Activated CD4-positive, CD25-positive, alpha-beta regulatory T cell treated with anti-CD3 and anti-CD28 coated beads, Interleukin-2, amount 50 U/mL, for 72 hours (primary cell): ENCODE measurements around the gene PDS5A.
"Not testable (repeated sequence)": the region's sequence is repeated elsewhere in the genome, so short reads cannot be mapped to it uniquely, and the experiment has no call there.

Source experiments
- DNase-seq: peaks from one replicate; pipeline ENCODE4 v3.0.0; 2021

Gene PDS5A

DNA sequence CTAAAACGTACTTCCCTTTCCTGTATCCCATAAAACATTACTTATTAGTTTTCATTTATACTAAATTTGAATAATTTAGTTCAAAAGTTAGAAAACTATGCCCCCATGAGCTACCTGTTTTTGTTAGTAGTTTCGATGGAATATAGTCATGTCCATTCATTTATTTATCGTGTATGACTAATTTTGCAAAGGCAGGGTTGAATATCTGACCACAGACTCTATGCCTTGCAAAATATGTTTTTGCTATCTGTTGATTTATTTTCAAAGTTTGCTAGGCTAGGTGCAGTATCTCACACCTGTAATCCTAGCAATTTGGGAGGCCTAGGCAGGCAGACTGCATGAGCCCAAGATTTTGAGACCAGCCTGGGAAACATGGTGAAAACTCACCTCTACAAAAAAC lies 78.4 kb downstream of the PDS5A start:
- DNase-seq: no peak

DNA sequence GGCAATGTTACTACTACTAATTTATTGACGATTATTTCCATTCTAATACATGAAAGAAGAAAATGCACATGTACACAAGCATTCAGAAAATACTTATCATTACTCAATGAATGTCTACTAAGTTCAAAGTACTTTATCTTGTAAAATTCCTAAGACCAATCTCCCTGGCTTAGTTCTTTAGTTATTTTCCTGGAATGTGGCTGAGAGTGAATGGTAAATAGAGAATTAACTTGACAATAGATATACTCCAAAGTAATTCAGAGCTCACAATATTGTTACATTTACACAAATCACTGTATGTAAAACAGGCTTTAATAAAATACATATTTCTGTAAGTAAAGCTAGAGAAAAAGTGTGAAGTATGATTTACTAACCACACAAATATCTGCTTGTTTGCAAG lies 79.7 kb downstream of the PDS5A start:
- no peak for DNase-seq

DNA sequence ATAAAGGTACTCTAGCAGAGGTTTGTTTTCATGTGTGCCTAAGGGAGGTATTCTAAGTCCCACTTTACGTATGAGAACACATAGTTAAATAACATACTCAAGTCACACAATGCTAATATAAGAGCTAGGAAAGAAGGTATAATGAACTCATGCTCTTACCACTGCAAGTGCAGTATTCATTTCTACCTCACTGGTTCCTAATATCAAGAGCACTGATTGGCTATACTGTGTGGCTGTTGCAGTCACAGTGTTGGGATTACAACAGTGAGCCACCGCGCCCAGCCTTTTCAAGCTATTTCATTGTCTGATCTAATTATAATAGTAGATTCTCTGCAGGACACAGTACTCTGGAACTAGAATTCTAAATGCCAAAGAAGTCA lies 84.0 kb downstream of the PDS5A start:
- no peak for DNase-seq

DNA sequence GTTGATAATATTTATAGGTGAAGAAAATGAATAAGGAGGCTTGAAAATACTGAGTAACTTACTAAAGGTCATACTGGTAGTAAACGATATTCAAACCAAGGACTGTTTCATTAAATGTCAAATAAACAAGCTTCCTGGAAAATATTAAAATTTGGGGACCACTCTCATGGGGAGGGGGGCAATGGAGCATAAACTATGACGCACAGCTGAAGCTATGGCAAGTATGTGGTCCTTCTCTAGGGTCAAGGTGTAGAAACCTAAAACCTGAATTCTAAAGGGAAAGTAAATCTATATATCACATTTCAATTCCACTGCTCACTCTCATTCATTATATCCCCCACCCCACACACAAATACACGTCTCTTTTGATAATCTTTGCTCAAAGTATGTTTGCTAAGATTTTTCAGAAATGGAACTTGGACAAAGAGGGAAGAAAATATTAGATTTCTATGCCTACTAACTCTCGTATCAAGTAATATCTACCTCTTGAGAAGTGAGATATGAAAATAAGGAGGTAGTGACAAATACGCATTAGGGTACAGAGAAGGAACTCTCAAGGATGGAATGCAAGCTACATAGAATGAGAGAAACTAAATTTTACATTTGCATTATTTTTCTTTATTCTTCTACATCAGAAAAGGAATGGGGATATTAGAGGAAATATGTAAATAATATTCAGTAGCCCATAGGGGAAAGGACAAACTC lies 84.6 kb downstream of the PDS5A start:
- DNase-seq: no peak

DNA sequence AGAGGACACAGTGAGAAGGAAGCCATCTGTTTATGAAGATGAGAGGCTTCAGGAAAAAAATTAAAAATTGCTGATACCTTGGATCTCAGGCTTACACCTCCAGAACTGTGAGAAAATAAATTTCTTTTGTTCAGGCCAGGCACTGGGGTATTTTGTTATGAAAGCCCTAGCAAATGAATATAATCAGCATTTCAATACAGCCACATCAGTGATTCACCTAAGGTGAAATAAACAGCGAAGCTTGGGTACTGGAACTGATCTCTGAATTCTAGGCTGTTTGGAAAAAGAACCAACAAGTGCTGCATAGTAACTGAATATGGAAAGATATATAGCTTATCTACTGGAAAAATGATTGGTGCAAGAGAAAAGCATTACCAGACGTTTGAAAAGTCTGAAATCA lies 88.5 kb downstream of the PDS5A start:
- no peak for DNase-seq

DNA sequence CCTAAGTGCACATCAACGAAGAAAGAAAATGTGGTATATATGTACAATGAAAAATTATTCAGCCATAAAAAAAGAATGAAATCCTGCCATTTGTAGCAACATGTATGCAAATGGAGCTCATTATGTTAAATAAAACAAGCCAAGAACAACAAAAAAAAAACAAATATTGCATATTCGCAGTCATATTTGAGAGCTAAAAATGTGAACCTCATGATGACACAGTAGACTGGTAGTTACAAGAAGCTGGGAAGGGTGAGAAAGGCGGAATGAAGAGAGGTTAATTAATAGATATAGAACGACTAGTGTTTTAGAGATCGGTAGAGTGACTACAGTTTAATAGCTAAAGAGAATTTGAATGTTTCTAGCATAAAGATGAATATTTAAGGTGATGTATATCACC lies 89.2 kb downstream of the PDS5A start:
- no peak for DNase-seq

DNA sequence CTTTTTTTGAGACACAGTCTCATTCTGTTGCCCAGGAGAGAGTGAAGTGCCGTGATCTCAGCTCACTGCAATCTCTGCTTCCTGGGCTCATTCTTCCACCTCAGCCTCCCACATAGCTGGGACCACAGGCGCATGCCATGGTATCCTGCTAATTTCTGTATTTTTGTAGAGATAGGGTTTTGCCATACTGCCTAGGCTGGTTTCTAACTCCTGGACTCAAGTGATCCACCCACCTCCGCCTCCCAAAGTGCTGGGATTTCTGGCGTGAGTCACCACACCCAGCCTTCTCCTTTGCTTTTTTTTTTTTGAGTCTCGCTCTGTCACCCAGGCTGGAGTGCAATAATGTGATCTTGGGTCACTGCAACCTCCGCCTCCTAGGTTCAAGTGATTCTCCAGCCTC lies 94.1 kb downstream of the PDS5A start:
- DNase-seq: no peak

DNA sequence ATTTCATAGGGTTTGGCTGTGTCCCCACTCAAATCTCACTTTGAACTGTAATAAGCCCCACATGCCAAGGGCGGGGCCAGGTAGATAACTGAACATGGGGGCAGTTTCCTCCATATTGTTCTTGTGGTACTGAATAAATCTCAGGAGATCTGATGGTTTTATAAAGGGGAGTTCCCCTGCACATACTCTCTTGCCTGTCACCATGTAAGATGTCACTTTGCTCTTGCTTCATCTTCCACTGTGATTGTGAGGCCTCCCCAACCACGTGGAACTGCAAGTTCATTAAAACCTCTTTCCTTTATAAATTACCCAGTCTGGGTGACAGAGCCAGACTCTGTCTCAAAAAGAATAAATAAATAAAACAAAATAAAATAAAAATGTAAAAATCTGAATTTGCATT lies 95.9 kb downstream of the PDS5A start:
- DNase-seq: no peak

DNA sequence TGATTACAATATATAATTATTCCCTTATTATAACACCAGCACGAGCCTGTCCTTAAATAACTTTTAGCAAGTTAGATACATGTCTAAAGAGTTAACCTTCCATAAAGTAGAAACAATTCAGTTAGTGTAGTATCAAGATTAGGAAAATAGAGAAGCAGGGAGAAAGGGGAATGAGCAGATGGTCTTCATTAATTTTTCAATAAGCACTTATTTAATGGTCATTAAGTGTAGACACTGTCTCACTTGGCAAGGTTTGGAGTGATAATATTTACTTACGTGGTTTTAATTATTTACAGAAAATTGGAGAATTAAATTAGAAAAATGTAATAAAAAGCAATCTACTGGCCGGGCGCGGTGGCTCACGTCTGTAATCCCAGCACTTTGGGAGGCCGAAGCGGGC lies 99.7 kb downstream of the PDS5A start:
- DNase-seq: no peak

DNA sequence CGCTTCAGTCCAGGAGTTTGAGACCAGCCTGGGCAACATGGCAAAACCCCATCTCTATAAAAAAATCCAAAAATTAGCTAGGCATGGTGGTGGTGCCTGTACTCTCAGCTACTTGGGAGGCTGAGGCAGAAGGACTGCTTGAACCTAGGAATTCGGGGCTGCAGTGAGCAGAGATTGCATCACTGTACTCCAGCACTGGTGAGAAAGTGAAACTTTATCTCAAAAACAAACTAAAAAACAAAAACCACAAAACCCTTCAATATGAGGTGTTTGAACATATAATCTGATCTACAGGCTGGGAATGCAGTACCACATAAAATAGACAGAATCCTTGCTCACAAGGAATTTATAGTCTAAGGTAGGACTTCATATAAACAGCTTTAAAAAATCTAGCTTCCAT lies 103.9 kb downstream of the PDS5A start:
- no peak for DNase-seq

DNA sequence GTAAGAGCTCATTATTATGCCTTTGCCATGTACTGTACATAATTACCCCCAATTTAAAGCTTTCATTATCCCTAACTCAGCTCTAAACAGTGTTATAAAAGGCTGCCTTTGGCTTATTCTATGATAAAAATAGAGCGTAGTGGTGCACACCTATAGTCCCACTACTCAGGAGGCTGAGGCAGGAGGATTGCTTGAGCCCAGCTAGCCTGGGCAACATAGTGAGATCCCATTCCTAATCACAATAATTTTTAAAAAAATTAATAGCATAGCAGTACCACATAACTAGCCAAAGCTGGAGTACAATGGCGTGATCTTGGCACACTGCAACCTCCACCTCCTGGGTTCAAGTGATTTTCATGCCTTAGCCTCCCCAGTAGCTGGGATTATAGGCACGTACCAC lies 112.4 kb downstream of the PDS5A start:
- DNase-seq: no peak

DNA sequence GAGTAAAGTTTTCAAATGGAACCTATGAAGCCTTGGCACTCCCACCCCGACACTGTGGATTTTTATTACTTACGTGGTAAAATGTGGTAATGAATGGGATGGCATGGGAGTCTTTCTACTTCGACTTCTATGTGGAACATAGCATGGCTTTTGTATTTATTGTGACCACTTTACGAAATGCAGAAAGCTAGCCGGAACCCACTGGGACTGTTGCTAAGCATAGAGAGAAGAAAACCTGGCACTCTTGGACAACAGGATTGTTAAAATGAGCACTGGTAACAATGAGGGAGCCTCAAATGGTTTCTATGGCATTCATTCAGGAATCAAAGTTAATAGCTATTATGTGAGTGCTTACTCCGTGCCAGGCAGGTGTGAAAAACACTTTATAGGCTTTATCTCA lies 113.3 kb downstream of the PDS5A start:
- DNase-seq: no peak

DNA sequence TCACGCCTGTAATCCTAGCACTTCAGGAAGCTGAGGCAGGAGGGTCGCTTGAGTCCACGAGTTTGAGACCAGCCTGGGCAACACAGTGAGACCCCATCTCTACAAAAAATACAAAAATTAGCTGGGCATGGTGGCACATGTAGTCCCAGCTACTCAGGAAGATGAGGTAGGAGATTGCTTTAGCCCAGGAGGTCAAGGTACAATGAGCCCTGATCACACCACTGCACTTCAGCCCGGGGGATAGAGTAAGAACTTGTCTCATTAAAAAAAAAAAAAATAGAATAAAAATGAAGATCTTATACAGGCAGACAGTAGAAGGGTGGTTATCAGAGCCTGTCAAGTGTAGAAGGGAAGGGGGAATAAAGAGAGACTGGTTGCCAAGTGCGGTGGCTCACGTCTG lies 116.9 kb downstream of the PDS5A start:
- DNase-seq: no peak

DNA sequence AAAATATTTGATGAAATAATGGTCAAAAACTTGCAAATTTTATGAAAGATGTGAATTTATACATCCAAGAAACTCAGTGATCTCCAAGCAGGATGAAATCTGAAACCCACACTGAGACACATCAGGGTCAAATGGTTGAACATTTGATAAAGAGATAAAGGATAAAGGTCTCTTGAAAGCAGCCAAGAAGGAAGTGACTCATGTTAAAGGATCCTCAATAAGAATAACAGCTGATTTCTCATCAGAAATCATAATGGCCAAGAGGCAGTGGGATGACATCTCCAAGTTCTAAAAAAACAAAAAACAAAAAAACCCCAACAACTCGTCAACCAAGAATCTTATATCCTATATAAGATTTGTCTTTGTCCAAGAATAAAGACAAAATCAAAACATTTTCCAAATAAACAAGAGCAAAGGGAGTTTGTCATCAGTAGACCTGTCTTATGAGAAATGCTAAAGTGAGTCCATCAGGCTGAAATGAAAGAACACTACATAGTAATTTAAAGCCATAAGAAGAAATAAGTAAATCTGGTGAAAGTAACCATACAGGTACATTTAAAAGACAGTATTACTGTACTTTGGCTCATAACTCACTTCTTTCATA lies 121.7 kb downstream of the PDS5A start:
- no peak for DNase-seq

DNA sequence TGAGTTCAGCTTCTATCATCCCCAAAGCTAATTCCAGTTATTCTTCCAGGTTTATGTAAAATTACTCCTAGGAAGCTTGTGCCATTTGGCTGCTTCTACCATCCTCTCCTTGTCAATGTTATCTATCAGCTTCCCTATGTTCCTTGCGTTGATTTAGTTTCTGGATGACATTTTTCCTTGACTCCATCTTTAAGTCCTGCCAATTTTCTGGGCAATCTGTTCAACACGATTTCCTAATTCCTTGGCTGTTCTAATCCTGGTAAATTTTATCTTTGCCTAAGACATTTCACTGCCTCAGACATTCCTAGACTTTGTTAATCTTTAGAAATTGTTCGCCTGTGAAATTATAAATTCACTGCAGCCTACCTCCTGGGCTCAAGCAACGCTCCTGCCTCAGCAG lies 125.1 kb downstream of the PDS5A start:
- DNase-seq: no peak

DNA sequence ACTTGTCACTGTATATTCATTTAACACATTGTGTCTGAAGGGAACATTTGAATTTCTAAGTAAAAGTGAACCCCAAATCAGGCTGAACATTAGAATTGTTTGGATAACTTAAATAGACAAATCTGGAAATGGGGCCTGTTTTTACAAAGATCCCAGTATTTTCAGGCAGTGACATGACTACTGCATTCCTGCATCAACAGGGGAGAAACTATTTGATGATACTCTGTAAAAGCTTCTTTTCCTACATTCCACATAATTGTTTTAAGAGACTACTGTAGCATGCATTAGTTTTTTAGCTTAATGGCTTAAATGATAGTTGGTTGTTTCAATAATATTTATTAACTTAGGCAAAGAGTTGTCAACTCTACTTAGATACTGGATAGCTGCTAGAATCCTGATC lies 127.0 kb downstream of the PDS5A start:
- no peak for DNase-seq

DNA sequence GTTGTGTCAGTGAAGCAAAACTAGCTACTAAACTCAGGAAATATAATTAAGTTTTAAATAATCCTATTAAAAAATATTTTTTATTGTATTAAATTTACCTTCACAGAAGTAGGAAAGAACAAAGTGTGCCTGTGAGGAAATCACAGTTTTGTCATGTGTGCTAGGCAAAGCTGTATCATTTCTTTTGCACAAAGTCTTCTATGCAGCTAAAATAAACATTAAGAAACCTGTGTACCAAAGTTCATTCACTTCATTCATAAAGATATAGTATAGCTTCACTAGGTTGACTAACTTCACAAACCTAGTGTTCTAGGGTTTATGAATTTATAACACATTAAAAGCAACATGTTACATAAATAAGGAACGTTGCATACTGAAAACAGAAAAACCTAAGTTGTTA lies 131.0 kb downstream of the PDS5A start:
- DNase-seq: no peak

DNA sequence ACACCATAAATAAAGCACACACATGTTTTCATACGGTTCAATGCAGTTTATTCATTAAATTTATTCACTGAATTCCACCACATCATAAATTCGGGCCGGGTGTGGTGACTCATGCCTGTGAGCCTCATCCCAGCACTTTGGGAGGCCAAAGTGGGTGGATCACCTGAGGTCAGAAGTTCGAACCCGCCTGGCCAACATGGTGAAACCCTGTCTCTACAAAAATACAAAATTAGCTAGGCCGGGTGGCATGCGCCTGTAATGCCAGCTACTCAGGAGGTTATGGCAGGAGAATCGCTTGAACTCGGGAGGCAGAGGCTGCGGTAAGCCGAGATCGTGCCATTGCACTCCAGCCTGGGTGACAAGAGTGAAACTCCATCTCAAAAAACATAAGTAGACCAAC lies 131.6 kb downstream of the PDS5A start:
- no peak for DNase-seq

DNA sequence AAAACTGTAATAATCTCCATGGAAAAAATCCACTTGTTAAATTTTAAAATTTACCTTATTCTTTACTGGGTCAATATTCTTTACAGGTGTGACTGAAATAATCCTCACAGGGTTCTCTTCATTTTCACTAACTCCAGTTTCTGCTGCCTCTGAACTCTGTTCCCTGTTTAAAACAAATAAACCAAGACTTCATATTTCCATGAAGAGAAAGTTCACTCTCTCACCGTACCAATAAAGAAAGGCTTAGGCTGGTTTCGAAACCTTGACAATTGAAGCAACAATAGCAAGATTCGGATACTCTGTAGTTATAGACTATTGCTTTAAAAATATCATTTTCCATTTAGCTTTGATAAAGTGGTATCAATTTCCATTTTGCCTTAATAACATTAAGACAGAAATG lies 135.8 kb downstream of the PDS5A start:
- no peak for DNase-seq

DNA sequence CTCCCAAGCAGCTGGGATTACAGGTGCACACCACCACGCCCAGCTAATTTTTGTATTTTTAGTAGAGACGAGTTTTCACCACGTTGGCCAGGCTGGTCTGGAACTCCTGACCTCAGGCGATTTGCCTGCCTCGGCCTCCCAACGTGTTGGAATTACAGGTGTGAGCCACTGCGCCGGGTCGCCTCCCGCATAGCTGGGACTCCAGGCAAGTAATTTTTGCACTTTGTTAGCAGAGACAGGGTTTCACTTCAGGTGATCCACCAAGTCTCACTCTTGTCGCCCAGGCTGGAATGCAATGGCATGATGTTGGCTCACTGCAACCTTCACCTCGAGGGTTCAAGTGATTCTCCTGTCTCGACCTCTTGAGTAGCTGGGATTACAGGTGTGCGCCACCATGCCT lies 137.2 kb downstream of the PDS5A start:
- not testable (repeated sequence) for DNase-seq

DNA sequence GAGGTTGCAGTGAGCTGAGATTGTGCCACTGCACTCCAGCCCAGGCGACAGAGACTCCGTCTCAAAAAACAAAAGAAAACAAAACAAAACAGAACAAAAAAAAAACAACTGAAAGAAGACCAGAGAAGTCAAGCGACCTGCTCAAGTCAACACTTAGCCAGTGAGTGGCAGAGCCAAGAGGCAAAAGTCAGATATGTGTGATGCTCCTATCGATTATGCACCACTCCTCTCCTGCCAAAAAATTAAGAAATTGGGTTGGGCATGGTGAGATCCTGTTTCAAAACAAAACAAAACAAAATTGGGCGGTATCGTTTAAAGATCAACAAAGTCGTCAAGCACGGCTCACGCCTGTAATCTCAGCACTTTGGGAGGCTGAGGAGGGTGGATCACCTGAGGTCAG lies 137.7 kb downstream of the PDS5A start:
- no peak for DNase-seq

DNA sequence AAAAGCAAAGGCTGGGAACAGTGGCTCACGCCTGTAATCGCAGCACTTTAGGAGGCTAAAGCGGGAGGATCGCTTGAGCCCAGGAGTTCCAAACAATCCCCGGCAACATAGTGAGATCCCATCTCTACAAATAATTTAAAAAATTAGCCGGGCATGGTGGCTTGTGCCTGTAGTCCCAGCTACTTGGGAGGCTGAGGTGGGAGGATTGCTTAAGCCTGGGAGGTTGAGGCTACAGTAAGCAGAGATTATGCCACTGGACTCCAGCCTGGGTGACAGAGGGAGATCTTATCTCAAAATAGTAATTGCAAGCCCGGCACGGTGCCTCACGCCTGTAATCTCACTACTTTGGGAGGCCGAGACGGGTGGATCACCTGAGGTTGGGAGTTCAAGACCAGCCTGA lies 139.3 kb downstream of the PDS5A start:
- DNase-seq: not testable (repeated sequence)

DNA sequence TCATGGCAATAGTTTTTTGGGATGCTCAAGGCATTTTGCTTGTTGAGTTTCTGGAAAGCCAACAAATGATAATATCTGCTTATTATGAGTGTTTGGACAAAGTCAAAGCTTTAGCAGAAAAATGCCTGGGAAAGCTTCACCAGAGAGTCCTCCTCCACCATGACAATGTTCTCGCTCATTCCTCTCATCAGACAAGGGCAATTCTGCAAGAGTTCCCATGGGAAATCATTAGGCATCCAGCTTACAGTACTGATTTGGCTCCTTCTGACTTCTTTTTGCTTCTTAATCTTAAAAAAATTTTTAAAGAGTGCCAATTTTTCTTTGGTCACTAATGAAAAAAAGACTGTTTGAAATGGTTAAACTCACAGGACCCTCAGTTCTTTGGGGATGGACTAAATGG lies 143.4 kb downstream of the PDS5A start:
- no peak for DNase-seq

DNA sequence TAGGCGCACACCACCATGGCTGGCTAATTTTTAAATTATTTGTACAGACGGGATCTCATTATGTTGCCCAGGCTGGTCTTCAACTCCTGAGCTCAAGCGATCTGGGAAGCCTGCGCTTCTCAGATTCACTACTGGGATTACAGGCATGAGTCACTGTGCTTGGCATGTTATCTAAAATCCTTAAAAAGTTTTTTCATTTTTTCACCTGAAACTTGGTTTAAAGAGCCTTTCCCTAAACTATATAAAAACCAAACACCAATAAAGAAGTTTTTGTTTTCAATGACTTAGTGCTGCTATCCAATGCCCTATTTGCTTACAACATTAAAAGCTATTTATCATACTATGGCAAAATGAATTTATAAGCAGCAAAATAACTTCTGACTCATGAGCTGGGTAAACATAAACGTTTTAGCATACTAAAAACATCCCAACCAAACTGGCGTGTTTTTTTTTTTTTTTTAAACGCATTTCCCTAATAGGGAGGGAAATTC lies 151.9 kb downstream of the PDS5A start:
- DNase-seq: no peak

DNA sequence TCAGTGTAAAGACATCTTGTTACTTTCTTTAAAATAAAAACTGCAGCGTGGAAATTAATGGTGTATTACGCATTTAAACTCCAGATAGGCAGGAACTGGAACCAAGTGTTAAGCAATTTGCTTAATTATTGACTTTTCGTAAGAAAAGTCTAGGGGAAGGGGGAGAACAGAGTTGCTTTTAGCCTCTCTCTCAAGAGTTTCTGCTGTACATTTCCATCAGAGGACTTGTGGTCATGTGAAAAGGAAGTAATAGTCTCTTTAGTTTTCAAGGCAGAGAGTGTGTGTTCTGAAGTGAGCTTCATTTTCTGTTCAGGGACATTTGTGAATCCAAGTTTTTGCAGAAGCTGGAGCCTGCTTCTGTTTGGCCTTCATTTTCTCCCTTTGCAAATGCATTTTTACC lies 152.6 kb downstream of the PDS5A start:
- DNase-seq: no peak
